Lower lobe of right lung (tissue), 2 donors: ENCODE data around the gene NFIB. TPM values are rescaled to one million over a fixed set of nuclear protein-coding genes. Genes with fewer than 3 reads are reported as not detected.

ENCODE experiments used
- ATAC-seq, 2 donors: fragments of 200-7000 bp; cut with Tn5 transposase; one replicate each; pipeline ENCODE4 v1.9.1; 2020 to 2022; ENCODE audit warnings: mild to moderate bottlenecking in 2 of 2, moderate library complexity in 2 of 2
- DNase-seq: peaks from one replicate; pipeline ENCODE4 v3.0.0-alpha.2; 2020
- H3K27ac ChIP-seq: fragments of 200-600 bp; one replicate; pipeline ENCODE4 v1.8.0; 2022
- H3K27me3 ChIP-seq: fragments of 200-600 bp; one replicate; pipeline ENCODE4 v1.8.0; 2022; ENCODE audit warnings: low read depth
- H3K36me3 ChIP-seq: fragments of 200-600 bp; one replicate; pipeline ENCODE4 v1.8.0; 2022; ENCODE audit warnings: mild to moderate bottlenecking
- H3K4me1 ChIP-seq: fragments of 200-600 bp; one replicate; pipeline ENCODE4 v1.8.0; 2022
- H3K4me3 ChIP-seq: fragments of 200-600 bp; one replicate; pipeline ENCODE4 v1.8.0; 2022; ENCODE audit warnings: mild to moderate bottlenecking
- H3K9me3 ChIP-seq: fragments of 200-600 bp; one replicate; pipeline ENCODE4 v1.8.0; 2022
- intact Hi-C: fragments of 100-400 bp; cut with DNase I; formaldehyde crosslinking; loops from one replicate; pipeline ENCODE4 v1.11.0; 2022
- total RNA-seq: library from RNA; stranded (reverse); fragmentation: NEBNext Ultra II Directional; extraction: Animal tissue kit (Norgen Biotek cat#: 25700); gene quantifications from one replicate; pipeline ENCODE4 v1.2.1, GENCODE V29; 2021
- TF ChIP-seq, protein P1 (sequence below): fragments of 200-600 bp; IDR thresholded peaks from one replicate; pipeline ENCODE4 v1.8.0; 2022; ENCODE audit warnings: antibody characterized with exemption, mild to moderate bottlenecking
- donor health status: DM: no; HTN: yes; CAD: no; lungs with severe emphysema.

The NFIB gene
- total RNA-seq, 1 donor from 2014 or later: 97.7 TPM

DNA sequence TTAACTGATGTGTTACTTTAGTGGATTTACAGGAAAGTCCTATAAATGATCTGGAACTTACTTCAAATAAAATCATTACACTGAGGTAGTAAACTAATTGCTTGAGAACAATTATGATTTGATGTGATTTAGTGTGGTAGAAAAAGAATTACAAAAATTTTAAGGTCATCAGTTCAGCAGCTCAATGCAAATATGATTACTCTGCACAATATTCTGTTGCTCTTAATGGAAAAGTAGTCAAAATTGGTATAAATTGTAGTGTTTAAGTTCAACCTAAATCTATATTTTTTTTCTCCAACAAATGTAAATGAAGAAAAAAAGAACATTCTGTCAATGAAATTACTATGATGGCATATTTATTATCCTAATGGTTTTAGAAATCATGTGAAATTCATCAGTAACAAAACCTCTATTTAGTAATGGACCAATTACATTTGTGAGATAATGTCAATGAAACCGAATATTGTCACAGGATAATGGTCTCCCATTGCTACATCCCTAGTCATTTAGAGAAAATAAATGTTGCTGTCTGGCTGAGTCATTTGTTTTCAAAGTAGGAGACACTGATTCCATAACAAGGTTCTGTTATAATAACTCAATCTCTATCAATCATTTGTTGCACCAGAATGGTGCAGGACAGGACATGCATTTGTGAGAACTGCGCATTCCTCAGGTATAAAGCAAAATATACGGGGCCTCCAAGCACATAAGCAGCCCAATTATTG is 177.1 kb downstream of the NFIB start:
- H3K27ac ChIP-seq: no peak overlapping the region
- H3K27me3 ChIP-seq: no peaks in the 10 kb centered on the region
- H3K36me3 ChIP-seq: no peaks in the 10 kb centered on the region
- no peaks in the 10 kb centered on the region for H3K9me3 ChIP-seq
- intact Hi-C loops: no loop called here
- DNase-seq: no peak
- TF ChIP-seq, protein P1, sequence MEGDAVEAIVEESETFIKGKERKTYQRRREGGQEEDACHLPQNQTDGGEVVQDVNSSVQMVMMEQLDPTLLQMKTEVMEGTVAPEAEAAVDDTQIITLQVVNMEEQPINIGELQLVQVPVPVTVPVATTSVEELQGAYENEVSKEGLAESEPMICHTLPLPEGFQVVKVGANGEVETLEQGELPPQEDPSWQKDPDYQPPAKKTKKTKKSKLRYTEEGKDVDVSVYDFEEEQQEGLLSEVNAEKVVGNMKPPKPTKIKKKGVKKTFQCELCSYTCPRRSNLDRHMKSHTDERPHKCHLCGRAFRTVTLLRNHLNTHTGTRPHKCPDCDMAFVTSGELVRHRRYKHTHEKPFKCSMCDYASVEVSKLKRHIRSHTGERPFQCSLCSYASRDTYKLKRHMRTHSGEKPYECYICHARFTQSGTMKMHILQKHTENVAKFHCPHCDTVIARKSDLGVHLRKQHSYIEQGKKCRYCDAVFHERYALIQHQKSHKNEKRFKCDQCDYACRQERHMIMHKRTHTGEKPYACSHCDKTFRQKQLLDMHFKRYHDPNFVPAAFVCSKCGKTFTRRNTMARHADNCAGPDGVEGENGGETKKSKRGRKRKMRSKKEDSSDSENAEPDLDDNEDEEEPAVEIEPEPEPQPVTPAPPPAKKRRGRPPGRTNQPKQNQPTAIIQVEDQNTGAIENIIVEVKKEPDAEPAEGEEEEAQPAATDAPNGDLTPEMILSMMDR: no peak
- no peak for ATAC-seq
- no peak overlapping the region for H3K4me3 ChIP-seq
- no peaks in the 10 kb centered on the region for H3K4me1 ChIP-seq

DNA sequence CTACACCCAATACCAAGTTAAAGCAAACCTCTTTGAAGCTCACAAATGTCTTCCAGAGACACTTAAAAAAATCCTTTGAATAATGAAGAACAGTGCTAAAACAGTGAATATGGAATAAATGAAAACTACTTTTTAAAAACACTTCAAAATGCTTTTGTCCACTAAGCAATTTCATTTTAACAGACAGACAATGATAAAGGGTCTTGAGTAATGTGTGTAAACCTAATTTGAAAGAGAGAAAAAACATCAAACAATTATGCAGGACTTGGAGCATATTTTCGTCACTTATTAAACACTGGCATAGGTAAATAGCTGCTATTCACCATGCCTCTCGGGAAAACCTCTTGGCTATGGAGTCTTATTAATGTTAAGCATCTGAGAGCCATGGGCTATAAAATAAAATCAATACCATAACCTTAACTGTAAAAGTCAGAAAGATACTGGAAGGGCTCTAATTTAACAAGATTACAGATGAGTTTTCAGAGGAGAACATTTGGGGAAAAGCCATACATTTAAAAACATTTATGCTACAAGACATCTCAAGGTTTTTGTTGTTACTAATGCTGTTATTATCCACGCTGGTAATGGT is 177.8 kb downstream of the NFIB start:
- no peaks in the 10 kb centered on the region for H3K9me3 ChIP-seq
- no peak for ATAC-seq
- TF ChIP-seq, protein P1: no peak
- no peaks in the 10 kb centered on the region for H3K27me3 ChIP-seq
- no peaks in the 10 kb centered on the region for H3K4me1 ChIP-seq
- intact Hi-C loops: no loop called here
- H3K4me3 ChIP-seq: no peak overlapping the region
- no peak overlapping the region for H3K27ac ChIP-seq
- DNase-seq: no peak
- no peaks in the 10 kb centered on the region for H3K36me3 ChIP-seq

DNA sequence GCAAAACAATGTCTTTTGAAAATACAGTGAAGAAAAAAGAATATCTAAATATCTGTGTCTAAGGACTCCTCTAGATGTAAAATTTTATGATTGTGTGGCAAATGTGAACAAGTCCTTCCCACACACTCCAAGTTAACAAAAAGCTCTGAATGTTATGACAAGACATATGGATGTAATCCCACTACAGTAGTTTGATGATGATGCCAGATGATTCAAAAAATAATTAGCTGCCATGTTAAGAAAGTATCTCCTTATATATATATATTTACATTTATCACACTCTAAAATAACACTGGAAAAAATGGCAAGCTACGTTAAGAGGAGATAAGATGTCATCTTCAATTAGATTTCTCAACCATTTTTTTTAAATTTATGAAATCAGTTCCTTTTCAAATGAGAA is 178.5 kb downstream of the NFIB start:
- no peak for DNase-seq
- intact Hi-C loops: no loop called here
- TF ChIP-seq, protein P1: no peak
- no peak for ATAC-seq
- H3K4me1 ChIP-seq: no peaks in the 10 kb centered on the region
- no peaks in the 10 kb centered on the region for H3K36me3 ChIP-seq
- H3K9me3 ChIP-seq: no peaks in the 10 kb centered on the region
- H3K27ac ChIP-seq: no peak overlapping the region
- no peaks in the 10 kb centered on the region for H3K27me3 ChIP-seq
- H3K4me3 ChIP-seq: no peak overlapping the region

DNA sequence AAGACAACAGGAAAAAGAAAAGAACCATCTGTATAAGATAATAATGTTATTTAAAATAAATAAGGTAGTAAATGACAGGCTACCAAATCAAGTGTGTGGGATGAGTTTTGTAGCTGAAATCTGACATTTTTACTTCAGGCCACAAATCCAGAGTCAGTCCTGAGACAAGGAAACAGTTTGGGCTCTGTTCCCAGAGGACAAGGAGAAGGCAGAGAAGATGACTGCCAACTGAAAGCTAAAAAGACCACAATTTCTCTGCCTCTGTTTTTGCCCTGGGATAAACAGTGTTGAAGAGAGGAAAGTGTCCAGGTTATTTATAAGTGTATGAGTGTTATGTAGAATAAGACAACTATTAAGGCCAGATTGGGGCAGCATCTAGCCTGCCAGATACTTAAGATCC is 180.5 kb downstream of the NFIB start:
- Histone ChIP-seq H3K36me3 (no peaks in the 10 kb centered on the region), H3K27me3 (no peaks in the 10 kb centered on the region), H3K9me3 (no peaks in the 10 kb centered on the region), H3K27ac (no peak overlapping the region), H3K4me3 (no peak overlapping the region), H3K4me1 (no peaks in the 10 kb centered on the region)
- ATAC-seq (no peak), DNase-seq (no peak)
- intact Hi-C loops: no loop called here
- TF ChIP-seq, protein P1: no peak

DNA sequence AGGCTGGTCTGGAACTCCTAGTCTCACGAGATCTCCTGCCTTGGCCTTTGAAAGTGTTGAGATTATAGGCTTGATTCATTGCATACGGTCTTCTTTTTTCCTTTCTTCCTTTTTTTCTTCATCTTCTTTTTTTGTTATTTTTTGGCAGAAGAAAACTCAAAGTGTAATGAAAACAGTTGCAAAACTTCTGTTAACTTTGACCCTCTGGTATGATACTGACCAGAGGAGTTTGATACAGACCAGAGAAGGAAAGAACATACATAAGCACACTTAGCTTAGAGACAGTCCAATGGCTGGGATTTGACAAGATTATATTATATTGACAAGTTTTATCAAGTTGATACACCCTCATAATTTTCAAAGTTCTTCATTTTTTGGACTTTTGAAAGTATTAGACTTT is 181.2 kb downstream of the NFIB start:
- Histone ChIP-seq H3K27me3 (no peaks in the 10 kb centered on the region), H3K9me3 (no peaks in the 10 kb centered on the region), H3K4me1 (no peaks in the 10 kb centered on the region), H3K27ac (no peak overlapping the region), H3K4me3 (no peak overlapping the region), H3K36me3 (no peaks in the 10 kb centered on the region)
- TF ChIP-seq, protein P1: no peak
- ATAC-seq: no peak
- no peak for DNase-seq
- intact Hi-C loops: no loop called here
